ES-I3 (cell line): ENCODE measurements around the gene TMEM243.

Experiments used
- H3K36me3 ChIP-seq: 2 replicates; pipeline ENCODE4 v1.6.1; 2013; ENCODE audit warnings: mild to moderate bottlenecking, low read length, control low read depth, moderate library complexity; ENCODE audit not compliant: insufficient read depth
- H3K4me1 ChIP-seq: 2 replicates; pipeline ENCODE4 v1.6.1; 2013; ENCODE audit warnings: mild to moderate bottlenecking, control low read depth, low read length; ENCODE audit not compliant: insufficient read depth
- H3K9ac ChIP-seq: 2 replicates; pipeline ENCODE4 v1.6.1; 2013; ENCODE audit warnings: low read depth, mild to moderate bottlenecking, low read length, moderate library complexity
- H3K9me3 ChIP-seq: 2 replicates; pipeline ENCODE4 v1.6.1; 2013; ENCODE audit warnings: mild to moderate bottlenecking, low read length, moderate library complexity; ENCODE audit not compliant: control insufficient read depth, insufficient read depth

The TMEM243 gene

GRCh38 chr7:87156709-87157108 is 62.8 kb downstream of the TMEM243 start:
- H3K9ac ChIP-seq, result no peak overlapping the region
- H3K36me3 ChIP-seq, result no peaks in the 10 kb centered on the region
- H3K4me1 ChIP-seq, result no peaks in the 10 kb centered on the region
- no peaks in the 10 kb centered on the region for H3K9me3 ChIP-seq

- no peaks in the 10 kb centered on the region; the same call in 1 of the 2 replicates for H3K4me1 ChIP-seq
- H3K36me3 ChIP-seq, result no peaks in the 10 kb centered on the region
- H3K9ac ChIP-seq, result no peak overlapping the region
These were observed 63.7 kb downstream of the TMEM243 start for GRCh38 chr7:87155788-87156187.

GRCh38 chr7:87154569-87154968 is 65.0 kb downstream of the TMEM243 start:
- no peaks in the 10 kb centered on the region; the same call in 1 of the 2 replicates for H3K4me1 ChIP-seq
- H3K9me3 ChIP-seq, result no peaks in the 10 kb centered on the region
- H3K36me3 ChIP-seq, result no peaks in the 10 kb centered on the region
- H3K9ac ChIP-seq, result peak overlapping the region; percentile 76; the same call in 1 of the 2 replicates

More at GRCh38 chr7:87155788-87156187, 63.7 kb downstream of the TMEM243 start:
- no peaks in the 10 kb centered on the region for H3K9me3 ChIP-seq

GRCh38 chr7:87154166-87154565 is 65.4 kb downstream of the TMEM243 start:
- H3K9ac ChIP-seq, result peak overlapping the region; percentile 76
- no peaks in the 10 kb centered on the region for H3K36me3 ChIP-seq
- H3K9me3 ChIP-seq, result no peaks in the 10 kb centered on the region
- H3K4me1 ChIP-seq, result no peaks in the 10 kb centered on the region; the same call in 1 of the 2 replicates

- H3K9me3 ChIP-seq, result no peaks in the 10 kb centered on the region
- H3K4me1 ChIP-seq, result no peaks in the 10 kb centered on the region; the same call in 1 of the 2 replicates
- H3K9ac ChIP-seq, result peak overlapping the region; percentile 76
- no peaks in the 10 kb centered on the region for H3K36me3 ChIP-seq
These were observed 66.5 kb downstream of the TMEM243 start for GRCh38 chr7:87152897-87153641.

- H3K36me3 ChIP-seq, result no peaks in the 10 kb centered on the region
- peak within 1 kb of the TSS; percentile 76 for H3K9ac ChIP-seq
- no peaks in the 10 kb centered on the region; the same call in 1 of the 2 replicates for H3K4me1 ChIP-seq
- H3K9me3 ChIP-seq, result no peaks in the 10 kb centered on the region
These were observed 67.2 kb downstream of the TMEM243 start, which contains the start of gene DMTF1 for GRCh38 chr7:87152112-87152896. TSS of gene DMTF1 (plus strand) at chr7:87152453. CDS start at chr7:87164942, 12,489 bp downstream.

- no peaks in the 10 kb centered on the region for H3K9me3 ChIP-seq
- no peaks in the 10 kb centered on the region for H3K36me3 ChIP-seq
- no peaks in the 10 kb centered on the region; the same call in 1 of the 2 replicates for H3K4me1 ChIP-seq
- peak overlapping the region; percentile 76 for H3K9ac ChIP-seq
These were observed 67.8 kb downstream of the TMEM243 start for GRCh38 chr7:87151729-87152111.

GRCh38 chr7:87151002-87151728 is 68.4 kb downstream of the TMEM243 start:
- Histone ChIP-seq H3K36me3 (no peaks in the 10 kb centered on the region), H3K9me3 (no peaks in the 10 kb centered on the region), H3K9ac (peak overlapping the region; percentile 76), H3K4me1 (no peaks in the 10 kb centered on the region; the same call in 1 of the 2 replicates)

- no peak overlapping the region for H3K9ac ChIP-seq
- no peaks in the 10 kb centered on the region for H3K9me3 ChIP-seq
- H3K36me3 ChIP-seq, result no peaks in the 10 kb centered on the region
- H3K4me1 ChIP-seq, result no peaks in the 10 kb centered on the region; the same call in 1 of the 2 replicates
These were observed 71.1 kb downstream of the TMEM243 start for GRCh38 chr7:87148332-87148955.

GRCh38 chr7:87147500-87147899 is 72.0 kb downstream of the TMEM243 start:
- no peaks in the 10 kb centered on the region; the same call in 1 of the 2 replicates for H3K4me1 ChIP-seq

GRCh38 chr7:87146740-87147386 is 72.7 kb downstream of the TMEM243 start:
- Histone ChIP-seq H3K4me1 (no peaks in the 10 kb centered on the region; the same call in 1 of the 2 replicates), H3K36me3 (no peaks in the 10 kb centered on the region), H3K9me3 (no peaks in the 10 kb centered on the region), H3K9ac (no peak overlapping the region)

More at GRCh38 chr7:87147500-87147899, 72.0 kb downstream of the TMEM243 start:
- Histone ChIP-seq H3K9me3 (no peaks in the 10 kb centered on the region), H3K9ac (no peak overlapping the region), H3K36me3 (no peaks in the 10 kb centered on the region)
